ENCODE results near the gene ENDOU.

Gene ENDOU

DNA sequence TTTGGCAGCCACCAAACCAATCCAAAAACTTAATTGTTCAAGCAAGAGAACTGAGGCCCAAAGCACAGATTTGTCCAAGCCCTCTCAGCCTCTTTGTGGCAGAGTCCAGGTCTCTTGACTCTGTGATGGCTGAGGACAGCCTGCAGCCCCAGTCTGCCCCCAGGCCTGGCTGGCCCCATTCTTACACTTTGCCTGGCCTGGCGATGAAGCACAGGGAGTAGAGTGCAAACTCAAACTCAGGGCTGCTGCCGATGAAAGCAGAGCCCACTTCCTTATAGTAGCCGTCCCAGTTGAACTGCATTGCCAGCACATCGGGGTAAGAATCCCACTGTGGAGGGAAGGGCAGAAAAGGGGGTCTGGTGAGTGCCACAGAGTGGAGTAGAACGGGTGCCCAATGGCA is 13.8 kb downstream of the ENDOU start:
- no peak overlapping the region for H3K4me3 ChIP-seq (ENCODE audit: low read depth, low read length)
- in situ Hi-C loops (cut with HindIII; ENCODE audit: low sequenced_read_pairs): loop anchor here (10.0 kb wide), 1 partner anchor 63 kb away; the partner anchor contains the start of gene SLC48A1
- DNase-seq (ENCODE audit: low read depth): no peak
- TF ChIP-seq CTCF (IDR thresholded peaks at IDR 0.05; ENCODE audit: low read depth, low read length, missing control alignments): no peak

GRCh38 chr12:47710278-47710677 is 15.0 kb downstream of the ENDOU start:
- no peak for DNase-seq (ENCODE audit: low read depth)
- H3K4me3 ChIP-seq (ENCODE audit: low read depth, low read length): no peak overlapping the region
- in situ Hi-C loops (cut with HindIII; ENCODE audit: low sequenced_read_pairs): loop anchor here (10.0 kb wide), 1 partner anchor 65 kb away; the partner anchor contains the start of gene SLC48A1
- TF ChIP-seq CTCF (IDR thresholded peaks at IDR 0.05; ENCODE audit: low read depth, low read length, missing control alignments): no peak

GRCh38 chr12:47709671-47710070 is 15.6 kb downstream of the ENDOU start:
- no peak for DNase-seq (ENCODE audit: low read depth)
- no peak for TF ChIP-seq CTCF (IDR thresholded peaks at IDR 0.05; ENCODE audit: low read depth, low read length, missing control alignments)
- H3K4me3 ChIP-seq (ENCODE audit: low read depth, low read length): no peak overlapping the region
- in situ Hi-C loops (cut with HindIII; ENCODE audit: low sequenced_read_pairs): loop anchor here (10.0 kb wide), 1 partner anchor 65 kb away; the partner anchor contains the start of gene SLC48A1

DNA sequence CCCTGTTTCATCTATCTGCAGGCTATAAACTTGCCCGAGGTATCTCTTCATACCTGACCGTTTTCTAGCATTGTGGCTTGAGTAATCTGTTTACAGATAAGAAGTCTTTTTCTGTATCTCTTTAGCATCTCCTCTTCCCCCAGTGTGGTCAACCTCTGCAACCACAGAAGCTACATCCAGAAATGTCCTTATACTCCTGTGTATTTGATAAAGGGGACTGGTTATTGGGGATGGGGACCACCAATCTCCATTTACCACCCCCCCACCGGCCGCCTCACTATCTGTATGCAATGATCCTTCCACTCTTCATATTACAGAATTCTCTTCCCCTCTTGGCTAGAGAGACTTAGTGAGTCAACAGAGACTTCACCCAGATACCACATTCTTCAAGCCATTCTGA is 16.1 kb downstream of the ENDOU start:
- DNase-seq (ENCODE audit: low read depth): no peak
- TF ChIP-seq CTCF (IDR thresholded peaks at IDR 0.05; ENCODE audit: low read depth, low read length, missing control alignments): no peak
- in situ Hi-C loops (cut with HindIII; ENCODE audit: low sequenced_read_pairs): no loop called here
- no peak overlapping the region for H3K4me3 ChIP-seq (ENCODE audit: low read depth, low read length)

DNA sequence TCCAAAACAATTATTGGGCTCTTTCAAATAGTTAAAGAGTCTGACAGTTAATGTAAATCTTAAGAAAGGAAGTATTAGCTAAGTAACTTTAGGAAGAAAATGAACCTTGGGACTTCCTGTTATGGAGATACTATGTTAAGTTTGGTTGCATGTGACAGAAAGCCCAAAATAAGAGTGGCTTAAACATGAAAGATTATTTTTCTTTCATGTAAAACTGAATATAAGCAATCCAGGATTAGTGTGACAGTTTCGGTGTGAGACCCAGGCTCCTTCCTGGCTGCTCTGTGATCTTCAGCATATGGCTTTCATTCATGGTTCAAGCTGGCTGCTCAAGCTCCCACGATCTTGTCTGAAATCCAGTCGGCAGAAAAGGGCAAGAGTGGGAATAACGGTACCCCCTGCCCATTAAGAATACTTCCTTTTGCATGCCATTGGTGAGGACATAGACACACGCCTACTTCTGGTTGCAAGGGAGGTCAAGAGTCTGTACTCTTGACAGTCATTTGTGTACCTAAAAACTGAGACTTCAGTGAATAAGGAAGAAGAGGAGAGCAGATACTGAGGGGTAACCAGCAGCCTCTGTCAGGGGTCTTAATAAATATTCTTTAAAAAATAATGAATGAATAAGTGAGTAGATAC is 17.3 kb downstream of the ENDOU start:
- TF ChIP-seq CTCF (IDR thresholded peaks at IDR 0.05; ENCODE audit: low read depth, low read length, missing control alignments): no peak
- no peak overlapping the region for H3K4me3 ChIP-seq (ENCODE audit: low read depth, low read length)
- DNase-seq (ENCODE audit: low read depth): no peak
- in situ Hi-C loops (cut with HindIII; ENCODE audit: low sequenced_read_pairs): no loop called here

- no peak overlapping the region for H3K4me3 ChIP-seq (ENCODE audit: low read depth, low read length)
- DNase-seq (ENCODE audit: low read depth): no peak
- TF ChIP-seq CTCF (IDR thresholded peaks at IDR 0.05; ENCODE audit: low read depth, low read length, missing control alignments): no peak
- in situ Hi-C loops (cut with HindIII; ENCODE audit: low sequenced_read_pairs): no loop called here
Observed at GRCh38 chr12:47707355-47707754, 17.9 kb downstream of the ENDOU start.

Data from astrocyte of the cerebellum (primary cell).